Hepatocyte (in vitro differentiated cells): ENCODE data around the gene GPR15. TPM values are rescaled to one million over a fixed set of nuclear protein-coding genes. Genes with fewer than 3 reads are reported as not detected.
"Not testable (repeated sequence)": the region's sequence is repeated elsewhere in the genome, so short reads cannot be mapped to it uniquely, and the experiment has no call there.

Source experiments
- DNase-seq: peaks from one replicate; pipeline ENCODE4 v3.0.0-alpha.2; 2016; ENCODE audit warnings: low spot score
- H2AFZ ChIP-seq: fragments of 200-600 bp; sonication (generic); 2 replicates; pipeline ENCODE4 v1.6.0; 2016; ENCODE audit warnings: antibody characterized with exemption, mild to moderate bottlenecking
- H3K27ac ChIP-seq: fragments of 200-600 bp; sonication (generic); 2 replicates; pipeline ENCODE4 v1.5.1; 2016; ENCODE audit warnings: mild to moderate bottlenecking
- H3K27me3 ChIP-seq: fragments of 200-600 bp; sonication (generic); 2 replicates; pipeline ENCODE4 v1.6.1; 2016
- H3K36me3 ChIP-seq: fragments of 200-600 bp; sonication (generic); replicated peaks from 2 replicates; pipeline ENCODE4 v1.5.1; 2016; ENCODE audit warnings: low read depth; ENCODE audit not compliant: insufficient read depth
- H3K4me1 ChIP-seq: fragments of 200-600 bp; sonication (generic); 2 replicates; pipeline ENCODE4 v1.5.1; 2016; ENCODE audit warnings: mild to moderate bottlenecking, moderate library complexity; ENCODE audit not compliant: insufficient read depth
- H3K4me2 ChIP-seq: fragments of 200-600 bp; sonication (generic); 2 replicates; pipeline ENCODE4 v1.6.0; 2016
- H3K4me3 ChIP-seq: fragments of 200-600 bp; sonication (generic); 2 replicates; pipeline ENCODE4 v1.5.1; 2016; ENCODE audit warnings: mild to moderate bottlenecking
- H3K79me2 ChIP-seq: fragments of 200-600 bp; sonication (generic); 2 replicates; pipeline ENCODE4 v1.6.0; 2017; ENCODE audit warnings: mild to moderate bottlenecking
- H3K9me2 ChIP-seq: fragments of 200-600 bp; sonication (generic); replicated peaks from 2 replicates; pipeline ENCODE4 v1.6.0; 2017; ENCODE audit warnings: mild to moderate bottlenecking; ENCODE audit not compliant: insufficient read depth
- H3K9me3 ChIP-seq: fragments of 200-600 bp; sonication (generic); 2 replicates; pipeline ENCODE4 v1.5.1; 2016; ENCODE audit warnings: low read depth, mild to moderate bottlenecking
- H4K20me1 ChIP-seq: fragments of 200-600 bp; sonication (generic); 2 replicates; pipeline ENCODE4 v1.6.0; 2016; ENCODE audit warnings: mild to moderate bottlenecking; ENCODE audit not compliant: insufficient read depth, poor library complexity, severe bottlenecking
- EZH2 ChIP-seq: fragments of 200-600 bp; sonication (generic); IDR thresholded peaks from 2 replicates; pipeline ENCODE4 v1.6.1; 2016; ENCODE audit warnings: antibody characterized with exemption, mild to moderate bottlenecking, borderline replicate concordance
- EZH2phosphoT487 ChIP-seq: fragments of 200-600 bp; sonication (generic); IDR thresholded peaks from one replicate; pipeline ENCODE4 v1.6.1; 2018; ENCODE audit warnings: antibody characterized with exemption, mild to moderate bottlenecking, low read depth, moderate library complexity; ENCODE audit not compliant: unreplicated experiment, severe bottlenecking
- WGBS: methylation state at CpG from one replicate; pipeline ENCODE4 v1.1.6; 2016; ENCODE audit warnings: low lambda C conversion rate; ENCODE audit errors: missing lambda C conversion rate; 5-methylcytosine and 5-hydroxymethylcytosine counted together
- polyA plus RNA-seq: library from polyadenylated mRNA; unstranded; fragments of >200 nt; fragmentation: Nextera tagmentation; extraction: Ambion mirVana; gene quantifications from 2 replicates; pipeline ENCODE4 v1.2.1, GENCODE V29; 2016
- total RNA-seq: library from RNA; depleted of rRNA; stranded (reverse); fragments of >200 nt; gene quantifications from 2 replicates; pipeline ENCODE4 v1.2.3, GENCODE V29; 2014
- TF ChIP-seq, protein P1 (sequence below): fragments of 200-600 bp; sonication (generic); IDR thresholded peaks from 2 replicates; pipeline ENCODE4 v1.5.1; 2016; ENCODE audit warnings: antibody characterized with exemption, mild to moderate bottlenecking; ENCODE audit not compliant: poor library complexity

Gene GPR15
- total and polyA plus RNA-seq, 2 experiments from 2014 or later: not detected

DNA sequence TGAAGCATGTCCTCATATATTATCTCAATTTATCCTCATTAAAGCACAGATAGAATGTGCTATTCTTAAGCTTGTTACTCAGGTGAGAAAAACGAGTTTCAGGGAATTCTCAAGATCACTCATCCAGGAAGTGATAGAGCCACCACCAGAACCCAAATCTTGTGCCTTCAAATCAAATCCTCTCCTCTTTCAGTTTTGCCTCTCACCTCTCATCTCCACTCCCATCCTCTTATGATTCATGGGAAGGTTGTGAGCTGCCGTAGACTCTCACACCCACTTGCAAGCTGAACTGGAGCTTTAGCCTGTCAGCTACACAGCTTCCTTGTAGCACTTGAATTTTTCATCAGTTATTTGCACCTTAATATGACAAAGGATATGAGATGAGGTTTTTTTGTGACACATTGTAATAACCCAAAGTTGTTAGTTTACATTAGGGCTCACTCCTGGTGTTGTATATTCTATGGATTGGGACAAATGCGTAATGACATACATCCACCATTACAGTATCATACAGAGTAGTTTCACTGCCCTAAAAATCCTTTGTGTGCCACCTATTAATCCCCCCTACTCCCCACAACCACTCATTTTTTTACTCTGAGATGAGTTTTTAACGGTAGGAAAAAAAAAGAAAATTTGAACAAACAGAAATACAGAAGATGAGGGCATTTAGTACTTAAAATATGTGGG lies 25.7 kb downstream of the GPR15 start:
- Histone ChIP-seq H3K9me2 (no peaks in the 10 kb centered on the region), H4K20me1 (no peaks in the 10 kb centered on the region), H3K4me1 (no peaks in the 10 kb centered on the region), H3K9me3 (no peaks in the 10 kb centered on the region), H2AFZ (no peak overlapping the region), H3K4me2 (no peak overlapping the region), H3K4me3 (no peak overlapping the region), H3K27me3 (no peaks in the 10 kb centered on the region), H3K36me3 (no peaks in the 10 kb centered on the region), H3K79me2 (no peaks in the 10 kb centered on the region), H3K27ac (no peak overlapping the region)
- TF ChIP-seq, protein P1, sequence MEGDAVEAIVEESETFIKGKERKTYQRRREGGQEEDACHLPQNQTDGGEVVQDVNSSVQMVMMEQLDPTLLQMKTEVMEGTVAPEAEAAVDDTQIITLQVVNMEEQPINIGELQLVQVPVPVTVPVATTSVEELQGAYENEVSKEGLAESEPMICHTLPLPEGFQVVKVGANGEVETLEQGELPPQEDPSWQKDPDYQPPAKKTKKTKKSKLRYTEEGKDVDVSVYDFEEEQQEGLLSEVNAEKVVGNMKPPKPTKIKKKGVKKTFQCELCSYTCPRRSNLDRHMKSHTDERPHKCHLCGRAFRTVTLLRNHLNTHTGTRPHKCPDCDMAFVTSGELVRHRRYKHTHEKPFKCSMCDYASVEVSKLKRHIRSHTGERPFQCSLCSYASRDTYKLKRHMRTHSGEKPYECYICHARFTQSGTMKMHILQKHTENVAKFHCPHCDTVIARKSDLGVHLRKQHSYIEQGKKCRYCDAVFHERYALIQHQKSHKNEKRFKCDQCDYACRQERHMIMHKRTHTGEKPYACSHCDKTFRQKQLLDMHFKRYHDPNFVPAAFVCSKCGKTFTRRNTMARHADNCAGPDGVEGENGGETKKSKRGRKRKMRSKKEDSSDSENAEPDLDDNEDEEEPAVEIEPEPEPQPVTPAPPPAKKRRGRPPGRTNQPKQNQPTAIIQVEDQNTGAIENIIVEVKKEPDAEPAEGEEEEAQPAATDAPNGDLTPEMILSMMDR: no peak
- TF ChIP-seq EZH2phosphoT487 (no peak), EZH2 (no peak)
- whole genome bisulfite sequencing: 79% methylated on average over 4 of the region's 4 CpGs
- no peak for DNase-seq

DNA sequence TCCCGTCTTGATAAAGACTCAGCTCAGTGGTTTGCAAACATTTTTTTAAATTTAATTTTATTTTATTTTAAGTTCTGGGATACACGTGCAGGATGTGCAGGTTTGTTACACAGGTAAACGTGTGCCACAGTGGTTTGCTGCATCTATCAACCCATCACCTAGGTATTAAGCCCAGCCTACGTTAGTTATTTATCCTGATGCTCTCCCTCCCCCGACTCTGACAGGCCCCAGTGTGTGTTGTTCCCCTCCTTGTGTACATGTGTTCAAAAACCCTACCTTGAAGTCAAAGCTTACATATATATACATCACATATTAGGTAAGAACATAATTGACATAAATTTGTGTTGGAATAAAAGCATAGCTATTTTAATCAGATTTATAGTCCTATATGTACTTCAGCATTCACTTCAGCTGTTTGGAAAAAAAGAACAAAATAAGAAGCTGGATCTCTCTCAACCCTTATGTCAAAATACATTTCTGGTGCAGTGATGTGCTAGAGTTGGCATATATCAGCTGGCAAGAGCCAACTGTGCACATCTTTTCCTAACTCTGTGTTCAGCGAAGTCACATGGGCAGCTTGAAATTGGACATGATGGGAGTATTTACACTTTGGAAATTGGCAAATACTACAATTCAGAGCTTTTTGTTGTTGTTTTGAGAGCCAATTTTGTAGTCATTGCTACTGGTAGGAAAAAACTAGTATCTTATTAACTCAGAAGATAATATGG lies 26.5 kb downstream of the GPR15 start:
- H3K79me2 ChIP-seq: no peaks in the 10 kb centered on the region
- no peak overlapping the region for H3K27ac ChIP-seq
- H3K4me1 ChIP-seq: no peaks in the 10 kb centered on the region
- 85% methylated on average over 6 of the region's 6 CpGs for WGBS
- DNase-seq: no peak
- no peaks in the 10 kb centered on the region for H4K20me1 ChIP-seq
- no peak overlapping the region for H3K4me3 ChIP-seq
- H3K9me2 ChIP-seq: no peaks in the 10 kb centered on the region
- H3K9me3 ChIP-seq: no peaks in the 10 kb centered on the region
- H3K27me3 ChIP-seq: no peaks in the 10 kb centered on the region
- no peaks in the 10 kb centered on the region for H3K36me3 ChIP-seq
- no peak overlapping the region for H3K4me2 ChIP-seq
- no peak for TF ChIP-seq EZH2
- TF ChIP-seq, protein P1: no peak
- no peak for TF ChIP-seq EZH2phosphoT487
- no peak overlapping the region for H2AFZ ChIP-seq

DNA sequence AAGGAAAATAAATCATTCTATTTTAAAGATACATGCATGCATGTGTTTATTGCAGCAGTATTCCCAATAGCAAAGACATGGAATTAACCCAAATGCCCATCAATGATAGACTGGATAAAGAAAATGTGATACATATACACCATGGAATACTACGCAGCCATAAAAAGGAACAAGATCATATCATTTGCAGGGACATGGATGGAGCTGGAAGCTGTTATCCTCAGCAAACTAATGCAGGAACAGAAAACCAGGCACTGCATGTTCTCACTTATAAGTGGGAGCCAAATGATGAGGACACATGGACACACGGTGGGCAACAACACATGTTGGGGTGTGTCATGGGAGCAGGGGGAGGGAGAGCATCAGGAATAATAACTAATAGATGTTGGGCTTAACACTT lies 28.0 kb downstream of the GPR15 start:
- not testable (repeated sequence) for DNase-seq, H3K27me3 ChIP-seq, H3K4me3 ChIP-seq, H3K9me2 ChIP-seq, H4K20me1 ChIP-seq, H3K4me2 ChIP-seq, H3K4me1 ChIP-seq, H3K36me3 ChIP-seq, H3K27ac ChIP-seq, H2AFZ ChIP-seq, H3K9me3 ChIP-seq, H3K79me2 ChIP-seq
- WGBS: 93% methylated on average over 2 of the region's 2 CpGs

DNA sequence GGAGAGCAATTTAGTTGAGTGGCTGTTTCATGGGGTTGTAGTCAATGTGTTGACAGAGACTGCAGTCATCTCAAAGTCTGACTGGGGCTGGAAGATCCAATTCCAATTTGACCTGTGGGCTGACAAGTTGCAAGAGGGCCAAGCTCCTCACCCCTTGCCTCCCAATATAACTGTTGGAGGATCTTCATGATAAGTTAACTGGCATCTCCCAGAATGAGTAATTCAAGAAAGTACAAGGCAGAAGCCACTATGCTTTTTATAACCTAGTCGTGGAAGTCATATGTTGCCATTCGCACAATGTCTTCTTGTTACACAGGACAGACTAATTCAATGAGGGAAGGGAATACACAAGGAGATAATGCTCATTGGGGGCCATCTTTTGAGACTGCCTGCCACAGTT lies 29.1 kb downstream of the GPR15 start:
- H3K9me3 ChIP-seq: no peaks in the 10 kb centered on the region
- H3K4me3 ChIP-seq: no peak overlapping the region
- no peaks in the 10 kb centered on the region for H3K4me1 ChIP-seq
- no peaks in the 10 kb centered on the region for H4K20me1 ChIP-seq
- no peak for DNase-seq
- H3K4me2 ChIP-seq: no peak overlapping the region
- H2AFZ ChIP-seq: no peak overlapping the region
- WGBS: 98% methylated on average over 2 of the region's 2 CpGs
- no peak for TF ChIP-seq EZH2phosphoT487
- TF ChIP-seq, protein P1: no peak
- TF ChIP-seq EZH2: no peak
- H3K79me2 ChIP-seq: no peaks in the 10 kb centered on the region
- H3K27ac ChIP-seq: no peak overlapping the region
- no peaks in the 10 kb centered on the region for H3K27me3 ChIP-seq
- no peaks in the 10 kb centered on the region for H3K36me3 ChIP-seq
- H3K9me2 ChIP-seq: no peaks in the 10 kb centered on the region
